ENCODE results near the gene ZNF573.

GRCh38 chr19:37763488-37763887, 15.9 kb downstream of the ZNF573 start:
- no peak for TF ChIP-seq CTCF (IDR thresholded peaks at IDR 0.05)
- no peak for TF ChIP-seq POLR2A (IDR thresholded peaks at IDR 0.05)
- TF ChIP-seq POLR2AphosphoS5 (IDR thresholded peaks at IDR 0.05) = no peak

All from breast epithelium (tissue), 3 donors.